ENCODE results near the gene UPK1A. TPM values are rescaled to one million over a fixed set of nuclear protein-coding genes. Genes with fewer than 3 reads are reported as not detected.

Gene UPK1A
- total RNA-seq, 4 donors from 2014 or later = 1.5 to 8.3 (median 5.6) TPM

GRCh38 chr19:35693835-35694599 lies 27.7 kb downstream of the UPK1A start:
- Histone ChIP-seq H3K4me1 (no peaks in the 10 kb centered on the region), H3K36me3 (no peaks in the 10 kb centered on the region), H3K27me3 (no peaks in the 10 kb centered on the region), H3K27ac (no peak overlapping the region), H3K9me3 (no peaks in the 10 kb centered on the region), H3K4me3 (no peak overlapping the region)
- DNase-seq (ENCODE audit: low spot score in 2 of 2) = peak; percentile 84 to 91
- 33% methylated on average over 8 of the region's 8 CpGs for WGBS
- TF ChIP-seq POLR2A (IDR thresholded peaks at IDR 0.05) = no peak
- TF ChIP-seq, protein P1, sequence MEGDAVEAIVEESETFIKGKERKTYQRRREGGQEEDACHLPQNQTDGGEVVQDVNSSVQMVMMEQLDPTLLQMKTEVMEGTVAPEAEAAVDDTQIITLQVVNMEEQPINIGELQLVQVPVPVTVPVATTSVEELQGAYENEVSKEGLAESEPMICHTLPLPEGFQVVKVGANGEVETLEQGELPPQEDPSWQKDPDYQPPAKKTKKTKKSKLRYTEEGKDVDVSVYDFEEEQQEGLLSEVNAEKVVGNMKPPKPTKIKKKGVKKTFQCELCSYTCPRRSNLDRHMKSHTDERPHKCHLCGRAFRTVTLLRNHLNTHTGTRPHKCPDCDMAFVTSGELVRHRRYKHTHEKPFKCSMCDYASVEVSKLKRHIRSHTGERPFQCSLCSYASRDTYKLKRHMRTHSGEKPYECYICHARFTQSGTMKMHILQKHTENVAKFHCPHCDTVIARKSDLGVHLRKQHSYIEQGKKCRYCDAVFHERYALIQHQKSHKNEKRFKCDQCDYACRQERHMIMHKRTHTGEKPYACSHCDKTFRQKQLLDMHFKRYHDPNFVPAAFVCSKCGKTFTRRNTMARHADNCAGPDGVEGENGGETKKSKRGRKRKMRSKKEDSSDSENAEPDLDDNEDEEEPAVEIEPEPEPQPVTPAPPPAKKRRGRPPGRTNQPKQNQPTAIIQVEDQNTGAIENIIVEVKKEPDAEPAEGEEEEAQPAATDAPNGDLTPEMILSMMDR (IDR thresholded peaks at IDR 0.05) = peak; percentile 97 to 98
- no peak for TF ChIP-seq POLR2AphosphoS5 (IDR thresholded peaks at IDR 0.05)
- TF ChIP-seq EP300 (IDR thresholded peaks at IDR 0.05) = no peak

- Histone ChIP-seq H3K36me3 (no peaks in the 10 kb centered on the region), H3K4me1 (no peaks in the 10 kb centered on the region), H3K27me3 (no peaks in the 10 kb centered on the region), H3K9me3 (no peaks in the 10 kb centered on the region), H3K4me3 (no peak overlapping the region), H3K27ac (no peak overlapping the region)
- DNase-seq (ENCODE audit: low spot score in 2 of 2) = no peak
- WGBS = 87% methylated on average over 2 of the region's 2 CpGs
- TF ChIP-seq, protein P1 (IDR thresholded peaks at IDR 0.05) = no peak
- no peak for TF ChIP-seq EP300 (IDR thresholded peaks at IDR 0.05)
- TF ChIP-seq POLR2A (IDR thresholded peaks at IDR 0.05) = no peak
- no peak for TF ChIP-seq POLR2AphosphoS5 (IDR thresholded peaks at IDR 0.05)
These were observed 29.6 kb downstream of the UPK1A start for GRCh38 chr19:35695895-35696422.

DNA sequence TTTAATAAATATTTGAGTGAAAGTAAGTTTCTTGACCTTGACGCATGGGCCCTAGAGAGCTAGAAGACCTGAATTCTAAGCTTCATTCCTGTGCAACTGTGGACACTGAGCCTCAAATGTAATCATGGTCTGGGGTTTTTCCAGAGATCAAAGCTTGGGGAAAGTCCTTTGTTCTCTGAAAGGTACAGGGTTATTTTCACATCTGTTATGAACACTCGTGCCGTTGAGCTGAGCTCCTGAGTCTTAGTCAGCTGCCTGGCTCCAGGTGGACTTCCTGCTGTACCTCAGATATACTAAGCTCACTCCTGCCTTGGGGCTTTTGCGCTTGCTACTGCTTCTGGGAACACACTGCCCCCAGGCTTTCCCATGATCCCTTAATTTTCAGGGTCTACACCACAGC lies 30.5 kb downstream of the UPK1A start:
- Histone ChIP-seq H3K27me3 (no peaks in the 10 kb centered on the region), H3K27ac (no peak overlapping the region), H3K4me3 (no peak overlapping the region), H3K36me3 (no peaks in the 10 kb centered on the region), H3K9me3 (no peaks in the 10 kb centered on the region), H3K4me1 (peaks cover 1% of the 10 kb centered on the region)
- DNase-seq (ENCODE audit: low spot score in 2 of 2) = no peak
- WGBS = 75% methylated on average over 4 of the region's 4 CpGs
- TF ChIP-seq POLR2A (IDR thresholded peaks at IDR 0.05) = no peak
- TF ChIP-seq, protein P1 (IDR thresholded peaks at IDR 0.05) = no peak
- no peak for TF ChIP-seq POLR2AphosphoS5 (IDR thresholded peaks at IDR 0.05)
- TF ChIP-seq EP300 (IDR thresholded peaks at IDR 0.05) = no peak

- peak; percentile 98 to 99 for DNase-seq (ENCODE audit: low spot score in 2 of 2)
- TF ChIP-seq, protein P1 (IDR thresholded peaks at IDR 0.05) = no peak
- TF ChIP-seq EP300 (IDR thresholded peaks at IDR 0.05) (no peak), POLR2AphosphoS5 (IDR thresholded peaks at IDR 0.05) (no peak), POLR2A (IDR thresholded peaks at IDR 0.05) (no peak)
- Histone ChIP-seq H3K27me3 (no peaks in the 10 kb centered on the region), H3K27ac (no peak overlapping the region), H3K36me3 (no peaks in the 10 kb centered on the region), H3K4me1 (peaks cover 13% of the 10 kb centered on the region), H3K9me3 (no peaks in the 10 kb centered on the region), H3K4me3 (peak overlapping the region; percentile 64)
- 0% methylated on average over 6 of the region's 50 CpGs for WGBS
These were observed 36.1 kb downstream of the UPK1A start for GRCh38 chr19:35702223-35703012.

DNA sequence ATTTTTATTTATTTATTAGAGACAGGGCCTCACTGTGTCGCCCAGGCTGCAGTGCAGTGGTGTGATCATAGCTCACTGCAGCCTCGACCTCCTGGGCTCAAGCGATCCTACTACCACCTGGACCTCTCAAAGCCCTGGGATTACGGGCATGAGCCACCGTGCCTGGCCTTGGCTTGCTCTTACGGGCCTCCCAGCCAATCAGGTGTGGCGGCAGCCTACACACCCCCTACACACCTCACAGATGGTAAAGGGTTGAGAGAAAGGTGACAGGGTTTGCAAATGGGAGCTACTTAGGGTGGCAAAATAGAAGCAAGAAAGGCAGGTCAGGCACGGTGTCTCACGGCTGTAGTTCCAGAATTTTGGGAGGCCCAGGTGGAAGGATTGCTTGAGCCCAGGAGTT lies 37.0 kb downstream of the UPK1A start:
- H3K9me3 ChIP-seq = no peaks in the 10 kb centered on the region
- H3K36me3 ChIP-seq = no peaks in the 10 kb centered on the region
- H3K27ac ChIP-seq = no peak overlapping the region
- DNase-seq (ENCODE audit: low spot score in 2 of 2) = no peak
- H3K27me3 ChIP-seq = no peaks in the 10 kb centered on the region
- no peak for TF ChIP-seq EP300 (IDR thresholded peaks at IDR 0.05)
- TF ChIP-seq, protein P1 (IDR thresholded peaks at IDR 0.05) = no peak
- TF ChIP-seq POLR2A (IDR thresholded peaks at IDR 0.05) = no peak
- no peak for TF ChIP-seq POLR2AphosphoS5 (IDR thresholded peaks at IDR 0.05)
- no peak overlapping the region for H3K4me3 ChIP-seq
- peaks cover 13% of the 10 kb centered on the region for H3K4me1 ChIP-seq
- 41% methylated on average over 9 of the region's 9 CpGs for WGBS

All from suprapubic skin (tissue), 4 donors.